ENCODE measurements around the gene CCL16.
A peak's percentile ranks its signal among the peaks of the same experiment; 100 is the strongest.
"Not testable (repeated sequence)": the region's sequence is repeated elsewhere in the genome, so short reads cannot be mapped to it uniquely, and the experiment has no call there.

Gene CCL16, protein sequence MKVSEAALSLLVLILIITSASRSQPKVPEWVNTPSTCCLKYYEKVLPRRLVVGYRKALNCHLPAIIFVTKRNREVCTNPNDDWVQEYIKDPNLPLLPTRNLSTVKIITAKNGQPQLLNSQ

DNA sequence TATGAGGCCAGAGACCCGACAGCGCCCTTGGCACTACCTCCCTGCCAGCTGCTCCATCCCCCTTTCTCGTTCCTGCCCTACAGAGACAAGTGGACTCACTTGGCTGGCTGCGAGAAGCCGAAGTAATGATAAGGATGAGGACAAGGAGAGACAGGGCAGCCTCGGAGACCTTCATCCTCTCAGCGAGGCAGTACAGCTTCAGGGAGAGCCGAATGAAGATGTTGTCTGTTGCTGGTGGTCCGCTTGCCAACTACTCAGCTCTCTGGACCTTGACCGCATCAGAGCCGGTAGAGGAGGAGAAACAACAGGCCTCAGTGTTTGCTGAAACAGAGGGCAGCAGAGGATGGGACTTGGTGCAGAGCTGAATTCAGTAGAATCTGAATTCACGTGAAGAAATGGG is at the start of gene CCL16:
Gene CCL16 (minus strand): TSS at position 252 of the 400 bp plus-strand sequence. CDS start 77 bp downstream, at position 175.
- no peak for DNase-seq (ENCODE audit: low spot score)

DNA sequence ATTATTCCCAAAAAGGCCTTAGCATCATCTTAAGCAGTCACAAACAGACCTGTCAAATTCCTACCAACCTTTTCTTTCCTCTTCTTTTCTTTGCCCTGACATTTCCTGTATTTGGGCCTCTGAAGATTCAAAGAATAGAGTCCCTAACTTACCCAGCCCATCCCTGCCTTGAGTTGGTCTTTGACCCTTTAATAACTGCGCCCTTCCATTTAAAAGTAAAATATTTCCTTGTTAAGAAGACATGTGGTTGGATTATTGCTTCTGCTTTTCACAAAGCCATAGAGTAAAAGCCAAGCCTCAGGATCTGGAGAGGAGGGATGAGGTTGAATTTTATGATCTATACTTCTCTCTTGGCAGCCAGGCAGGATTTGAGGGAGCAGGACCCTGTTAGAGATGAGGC is 49.7 kb upstream of the CCL16 start:
- no peak for DNase-seq (ENCODE audit: low spot score)

DNA sequence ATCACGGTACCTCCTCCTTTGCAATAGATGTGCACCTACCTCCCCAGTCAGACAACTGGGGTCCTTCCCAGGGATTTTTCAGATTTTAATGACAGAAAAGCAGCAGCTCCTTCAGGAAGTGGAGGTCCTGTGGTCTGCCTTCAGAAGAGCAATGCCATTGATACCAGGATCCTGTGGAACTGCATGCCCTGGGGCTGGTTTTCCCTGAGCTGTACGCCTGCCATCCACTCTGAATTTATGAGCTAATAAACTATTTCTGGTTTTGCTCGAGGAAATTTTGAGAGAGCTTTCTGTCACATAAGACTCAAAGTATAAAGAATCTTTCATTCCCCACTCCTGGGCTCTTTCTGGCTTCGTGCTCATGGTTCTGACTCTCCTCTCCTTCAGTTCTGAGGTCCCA is 46.5 kb upstream of the CCL16 start:
- no peak for DNase-seq (ENCODE audit: low spot score)

DNA sequence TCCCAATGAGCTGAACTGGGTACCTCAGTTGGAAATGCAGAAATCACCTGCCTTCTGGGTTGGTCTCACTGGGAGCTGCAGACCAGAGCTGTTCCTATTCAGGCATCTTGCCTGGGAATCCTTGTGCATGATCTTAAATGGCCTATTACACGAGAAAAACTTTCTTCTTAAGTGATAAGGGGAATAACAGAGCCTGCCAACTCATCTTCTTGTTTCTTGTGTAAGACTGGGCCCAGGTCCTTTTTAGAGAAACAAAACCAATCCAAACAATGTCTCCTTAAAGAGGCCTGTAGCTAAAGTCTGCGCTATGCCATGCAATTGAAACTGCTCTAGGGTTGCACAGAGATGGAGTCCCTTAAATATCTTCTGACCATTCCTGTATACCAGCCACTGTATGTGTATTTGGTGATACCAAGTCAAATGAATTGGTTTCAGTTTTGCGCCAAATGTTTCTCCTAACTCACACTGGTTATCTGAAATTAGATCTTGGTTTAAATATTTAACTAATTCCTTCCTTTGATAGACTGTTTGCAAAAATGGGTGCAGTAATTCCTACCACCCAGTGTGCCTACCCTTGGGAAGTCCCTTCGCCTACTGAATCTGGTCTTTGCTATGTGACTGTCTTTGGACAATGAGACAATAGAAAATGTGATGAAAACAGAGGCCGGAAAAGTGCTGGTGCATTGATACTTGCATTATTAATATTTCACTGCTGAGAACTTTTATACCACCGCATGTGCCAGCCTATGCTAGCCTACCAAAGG is 43.0 kb upstream of the CCL16 start:
- DNase-seq (ENCODE audit: low spot score) = no peak

DNA sequence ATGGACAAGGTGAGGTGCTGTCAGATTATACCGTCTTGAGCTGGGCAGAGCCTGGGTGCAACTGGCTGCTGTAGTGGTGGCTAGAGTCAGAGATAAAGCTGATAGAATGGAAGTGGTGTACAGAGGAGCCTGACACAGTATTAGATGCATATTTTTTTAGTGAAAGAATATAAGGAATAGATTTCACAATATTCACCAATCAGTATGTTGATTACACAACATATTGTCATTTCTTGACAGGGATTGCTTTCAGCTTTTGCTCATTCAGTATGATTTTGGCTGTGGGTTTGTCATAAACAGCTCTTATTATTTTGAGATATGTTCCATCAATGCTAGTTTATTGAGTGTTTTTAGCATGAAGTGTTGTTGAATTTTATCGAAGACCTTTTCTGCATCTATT is 38.1 kb upstream of the CCL16 start:
- DNase-seq (ENCODE audit: low spot score) = no peak

DNA sequence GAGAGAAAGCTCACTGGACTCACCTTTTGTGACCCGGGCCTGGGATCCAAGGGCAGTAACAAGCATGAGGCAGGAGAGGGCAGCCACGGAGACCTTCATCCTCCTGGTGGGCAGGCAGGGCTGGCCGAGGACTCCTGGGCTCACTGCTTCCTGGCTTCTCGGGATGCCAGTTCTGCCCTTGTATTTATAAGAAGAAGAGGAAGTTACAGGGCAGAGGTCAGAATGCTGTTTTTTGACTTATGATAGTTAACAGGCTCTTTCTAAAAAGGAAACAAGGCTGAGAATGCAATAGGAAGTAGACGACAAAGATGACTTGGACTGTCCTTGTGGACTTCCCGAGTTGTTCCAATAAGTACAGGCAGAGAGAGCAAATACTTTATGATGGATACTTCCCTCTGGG is 36.5 kb upstream of the CCL16 start, which contains the start of gene CCL23:
Gene CCL23 (minus strand): TSS at position 174 of the 400 bp plus-strand sequence. CDS start 75 bp downstream, at position 99.
- DNase-seq (ENCODE audit: low spot score) = no peak

DNA sequence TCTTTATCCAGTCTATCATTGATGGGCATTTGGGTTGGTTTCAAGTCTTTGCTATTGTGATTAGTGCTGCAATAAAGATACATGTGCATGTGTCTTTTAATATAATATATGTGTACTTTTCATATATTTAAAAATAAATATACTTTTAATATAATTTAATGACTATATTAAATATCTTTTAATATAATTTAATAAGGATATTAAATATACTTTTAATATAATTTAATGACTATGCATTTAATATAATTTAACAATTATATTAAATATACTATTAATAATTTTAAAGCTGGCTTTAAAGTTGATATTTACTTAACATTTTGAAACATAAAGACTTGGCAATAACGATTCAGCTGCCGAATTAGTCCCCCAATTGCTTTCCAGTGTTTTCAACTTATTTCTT is 35.3 kb upstream of the CCL16 start:
- no peak for DNase-seq (ENCODE audit: low spot score)

DNA sequence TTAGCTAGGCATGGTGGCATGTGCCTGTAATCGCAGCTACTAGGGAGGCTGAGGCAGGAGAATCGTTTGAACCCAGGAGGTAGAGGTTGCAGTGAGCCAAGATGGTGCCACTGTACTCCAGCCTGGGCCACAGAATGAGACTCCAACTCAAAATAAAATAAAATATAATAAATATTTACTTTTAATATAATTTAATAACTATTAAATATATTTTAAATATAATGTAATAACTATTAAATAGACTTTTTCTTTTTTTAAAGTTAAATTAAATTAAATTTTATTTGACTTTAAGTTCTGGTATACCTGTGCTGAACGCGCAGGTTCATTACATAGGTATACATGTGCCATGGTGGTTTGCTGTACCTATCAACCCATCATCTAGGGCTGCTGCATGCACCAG is 34.6 kb upstream of the CCL16 start:
- DNase-seq (ENCODE audit: low spot score) = not testable (repeated sequence)

DNA sequence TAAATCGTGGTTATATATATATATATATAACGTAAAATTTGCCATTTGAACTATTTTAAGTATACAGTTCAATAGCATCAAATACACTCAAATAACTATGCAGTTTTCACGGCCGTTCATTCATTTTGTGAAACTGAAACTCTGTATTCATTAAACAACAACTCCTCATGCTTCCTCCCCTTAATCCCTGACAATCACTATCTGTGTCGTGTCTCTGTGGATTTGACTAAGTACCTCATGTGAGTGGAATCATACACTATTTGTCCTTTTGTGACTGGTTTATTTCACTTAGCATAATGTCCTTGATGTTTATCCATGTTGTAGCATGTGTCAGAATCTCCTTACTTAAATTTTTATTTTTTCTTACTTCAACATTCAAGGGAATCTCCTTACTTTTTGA is 33.6 kb upstream of the CCL16 start:
- no peak for DNase-seq (ENCODE audit: low spot score)

DNA sequence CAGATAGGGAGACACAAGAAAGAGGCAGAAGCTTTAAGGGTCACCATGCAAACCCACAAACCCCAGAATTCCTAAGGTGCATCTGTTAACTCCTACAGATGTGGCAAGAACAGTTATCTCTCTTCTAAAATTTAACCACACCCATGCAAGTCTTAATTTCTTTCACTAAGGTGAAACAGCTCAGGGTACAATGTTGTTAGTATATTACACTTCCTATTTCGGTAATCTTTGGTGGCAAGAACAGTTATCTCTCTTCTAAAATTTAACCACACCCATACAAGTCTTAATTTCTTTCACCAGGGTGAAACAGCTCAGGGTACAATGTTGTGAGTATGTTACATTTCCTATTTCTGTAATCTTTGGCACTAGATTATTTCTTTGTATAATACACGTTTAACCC is 29.9 kb upstream of the CCL16 start:
- peak; percentile 5 for DNase-seq (ENCODE audit: low spot score)

DNA sequence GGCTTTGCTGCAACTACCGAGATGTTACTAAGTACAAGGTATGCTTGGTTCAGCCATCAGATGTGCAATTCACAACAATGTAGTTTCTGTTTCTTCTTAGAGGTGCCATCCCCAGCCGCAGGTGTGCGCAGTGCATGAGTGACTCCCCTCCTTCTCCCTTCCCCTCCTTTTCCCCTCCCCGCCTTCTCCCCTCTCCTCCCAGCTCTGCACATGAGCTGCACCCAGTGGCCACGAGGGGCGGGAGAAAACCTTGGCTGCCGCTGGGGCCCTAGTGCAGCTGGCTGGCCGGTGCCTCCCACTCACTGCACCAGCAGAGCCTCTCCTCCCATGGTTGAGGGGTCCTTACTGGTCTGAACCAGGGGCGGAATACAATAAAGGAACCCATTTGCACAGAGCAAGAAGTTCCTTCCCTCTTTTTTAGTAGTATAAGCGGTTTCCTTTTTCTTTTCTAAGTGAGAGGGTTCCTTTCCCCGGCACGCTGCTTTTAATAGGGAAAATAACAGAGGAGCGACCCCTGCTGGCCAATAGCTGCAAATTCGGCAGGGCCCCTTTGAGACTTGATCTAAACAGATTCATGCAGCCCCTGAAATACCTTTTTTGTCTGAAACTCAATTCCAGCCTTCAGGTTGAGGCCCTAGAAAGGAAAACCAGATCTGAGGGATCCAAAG is 27.8 kb upstream of the CCL16 start:
- DNase-seq (ENCODE audit: low spot score) = no peak

DNA sequence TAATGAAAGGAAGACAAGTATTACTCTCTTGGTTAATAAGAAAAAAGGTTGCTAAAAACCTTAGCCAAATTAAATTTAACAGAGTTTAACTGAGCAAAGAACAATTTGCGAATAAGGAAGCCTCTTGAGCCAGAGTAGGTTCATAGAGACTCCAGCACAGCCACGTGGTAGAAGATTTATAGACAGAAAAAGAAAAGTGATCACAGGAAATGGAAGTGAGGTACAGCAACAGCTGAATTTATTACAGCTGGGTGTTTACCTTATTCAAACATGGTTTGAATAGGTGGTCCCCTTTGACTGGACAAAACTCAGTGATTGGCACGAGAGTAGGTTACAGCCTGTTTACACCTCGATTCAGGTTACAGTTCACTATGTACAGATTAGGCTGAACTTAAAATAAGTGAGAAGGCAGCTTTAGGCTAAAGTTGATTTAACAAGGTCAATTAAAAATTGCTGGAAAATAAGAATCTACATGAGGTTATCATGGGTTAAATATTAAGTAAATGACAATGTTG is 23.4 kb upstream of the CCL16 start:
- DNase-seq (ENCODE audit: low spot score) = no peak

DNA sequence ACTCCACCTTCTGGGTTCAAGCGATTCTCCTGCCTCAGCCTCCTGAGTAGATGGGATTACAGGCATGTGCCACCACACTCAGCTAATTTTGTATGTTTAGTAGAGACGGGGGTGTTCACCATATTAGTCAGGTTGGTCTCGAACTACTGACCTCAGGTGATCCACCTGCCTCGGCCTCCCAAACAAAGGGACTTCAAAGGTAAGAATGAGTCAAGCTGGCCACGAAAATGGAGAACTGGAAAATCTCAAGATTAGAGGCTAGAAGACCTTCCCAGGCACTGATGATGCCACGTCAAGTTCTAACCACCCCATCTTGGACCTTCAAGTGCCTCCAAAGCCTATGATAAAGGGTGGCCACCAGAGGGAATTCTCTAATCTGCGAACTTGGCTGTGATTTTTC is 21.3 kb upstream of the CCL16 start:
- no peak for DNase-seq (ENCODE audit: low spot score)

DNA sequence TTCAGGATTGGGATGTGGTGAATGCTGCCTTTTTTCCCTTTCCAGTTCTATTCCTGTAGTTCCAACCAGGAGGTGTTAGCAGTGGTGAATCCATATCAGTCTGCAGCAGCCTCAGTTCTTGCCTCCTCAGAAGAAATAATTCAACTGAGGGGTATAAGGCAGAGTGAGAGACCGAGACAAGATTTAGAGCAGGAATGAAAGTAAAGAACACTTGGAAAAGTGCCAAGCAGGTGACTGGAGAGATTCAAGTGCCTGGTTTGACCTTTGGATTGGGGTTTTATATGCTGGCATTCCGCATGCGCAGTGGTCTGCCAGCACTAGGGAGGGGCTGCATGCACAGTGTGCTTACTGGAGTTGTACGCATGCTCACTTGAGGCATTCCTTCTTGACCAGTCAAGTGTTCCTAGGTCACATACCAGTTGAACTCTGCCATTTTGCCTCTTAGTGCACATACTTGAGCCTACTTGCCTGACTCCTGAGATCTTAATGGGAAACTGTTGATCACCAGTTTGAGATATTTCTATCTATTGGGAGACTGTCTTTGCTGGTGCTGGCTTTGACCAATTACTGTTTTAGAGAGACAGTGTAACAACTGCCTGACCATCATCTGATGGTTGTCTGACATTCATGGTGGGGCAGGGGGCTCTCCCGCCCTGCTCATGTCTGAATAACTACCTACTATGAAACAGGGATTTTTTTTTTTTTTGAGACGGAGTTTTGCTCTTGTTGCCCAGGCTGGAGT is 20.7 kb upstream of the CCL16 start:
- DNase-seq (ENCODE audit: low spot score) = no peak

DNA sequence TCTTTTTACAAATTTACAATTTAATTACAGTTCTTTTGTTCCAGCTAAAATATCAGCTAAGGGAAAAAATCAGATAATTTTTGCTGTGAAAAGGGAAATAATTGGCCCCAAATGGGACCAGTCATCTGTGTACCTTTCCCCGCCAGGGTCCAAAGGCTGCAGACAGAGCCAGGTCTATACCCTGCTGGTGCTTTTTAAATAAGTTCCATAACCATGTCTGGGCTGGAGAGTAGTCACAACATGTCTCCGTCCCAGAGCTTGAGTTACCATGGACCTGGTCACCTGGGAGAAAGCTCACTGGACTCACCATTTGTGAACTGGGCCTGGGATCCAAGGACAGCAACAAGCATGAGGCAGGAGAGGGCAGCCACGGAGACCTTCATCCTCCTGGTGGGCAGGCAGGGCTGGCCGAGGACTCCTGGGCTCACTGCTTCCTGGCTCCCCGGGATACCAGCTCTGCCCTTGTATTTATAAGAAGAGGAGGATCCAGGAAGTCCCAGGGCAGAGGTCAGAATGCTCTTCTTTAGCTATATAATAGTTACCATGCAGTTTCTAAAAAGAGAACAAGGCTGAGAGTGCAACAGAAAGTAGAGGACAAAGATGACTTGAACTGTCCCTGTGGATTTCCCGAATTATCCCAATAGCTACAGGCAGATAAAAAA is 19.9 kb upstream of the CCL16 start, which contains the start of gene CCL15:
Gene CCL15 (minus strand): TSS at position 444 of the 662 bp plus-strand sequence. CDS start 61 bp downstream, at position 383.
- no peak for DNase-seq (ENCODE audit: low spot score)

DNA sequence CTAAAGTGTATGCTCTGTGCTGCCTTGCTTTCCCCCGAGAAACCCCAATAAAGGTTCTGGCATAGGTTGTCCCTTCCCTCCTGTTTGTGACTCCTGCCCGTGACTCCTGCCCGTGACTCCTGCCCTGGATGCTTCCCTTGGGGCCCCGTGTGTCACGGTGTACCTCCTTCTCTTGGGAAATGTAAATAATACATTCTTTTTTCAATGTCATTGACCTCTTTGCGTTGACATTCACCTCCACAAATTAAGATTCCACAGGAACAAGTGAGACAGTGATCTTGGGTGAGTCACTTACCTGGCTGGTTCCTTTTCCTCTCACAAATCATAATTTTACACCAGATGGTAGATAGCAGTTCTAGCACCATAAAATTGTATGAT is 19.4 kb upstream of the CCL16 start:
- DNase-seq (ENCODE audit: low spot score) = no peak

DNA sequence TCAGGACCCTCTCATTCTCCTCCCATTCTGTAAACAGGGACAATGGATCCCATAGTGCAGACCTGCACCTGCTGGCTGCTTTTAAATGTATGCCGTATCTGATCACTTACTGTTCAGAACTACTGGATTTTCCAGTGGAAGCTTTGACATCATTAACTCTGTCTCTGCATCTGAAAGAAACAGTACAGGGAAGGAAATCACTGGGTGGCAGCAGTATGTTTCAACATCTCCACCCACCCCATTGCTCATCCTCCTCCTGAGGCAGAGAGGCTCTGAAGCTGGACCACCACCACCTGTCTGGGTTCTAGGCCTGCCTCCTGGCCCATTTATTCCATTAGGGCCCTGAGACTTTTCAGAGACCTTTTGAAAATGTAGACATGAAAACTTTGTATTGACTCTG is 17.5 kb upstream of the CCL16 start:
- DNase-seq (ENCODE audit: low spot score) = no peak

DNA sequence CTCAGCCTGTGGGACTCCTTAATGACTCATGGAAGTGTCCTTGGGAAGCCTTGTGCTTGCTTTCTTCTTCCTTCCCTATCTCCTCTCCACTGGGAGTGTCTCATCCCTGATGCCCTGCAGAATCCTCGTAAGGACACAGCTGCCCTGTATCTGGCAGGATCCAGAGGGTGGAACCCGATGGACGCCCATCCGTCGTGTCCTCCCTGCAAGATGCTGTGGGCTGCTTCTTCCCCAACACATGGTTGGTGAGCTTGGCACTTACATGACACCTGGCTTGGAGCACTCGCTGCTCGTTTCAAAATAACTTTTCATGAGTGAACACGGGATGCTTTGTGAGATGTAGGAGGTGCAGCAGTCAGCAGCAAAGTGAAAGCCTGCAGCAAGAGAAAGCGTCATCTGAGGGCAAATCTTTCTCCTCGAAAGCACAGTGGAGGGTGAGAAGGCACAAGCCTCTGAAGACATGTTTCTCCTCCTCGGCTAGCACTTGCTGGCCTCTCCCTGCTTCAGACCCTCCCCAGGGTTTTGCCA is 16.8 kb upstream of the CCL16 start:
- no peak for DNase-seq (ENCODE audit: low spot score)

DNA sequence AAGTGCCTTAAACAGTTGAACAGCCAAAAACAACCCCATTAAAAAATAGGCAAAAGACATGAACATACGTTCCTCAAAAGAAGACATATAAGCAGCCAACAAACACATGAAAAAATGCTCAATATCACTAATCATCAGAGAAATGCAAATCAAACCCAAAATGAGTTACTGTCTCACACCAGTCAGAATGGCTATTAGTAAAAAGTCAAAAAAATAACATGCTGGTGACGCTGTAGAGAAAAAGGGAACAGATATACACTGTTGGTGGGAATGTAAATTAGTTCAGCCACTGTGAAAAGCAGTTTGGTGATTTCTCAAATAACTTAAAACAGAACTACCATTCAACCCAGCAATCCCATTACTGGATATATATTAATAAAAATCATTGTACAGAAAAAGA is 14.0 kb upstream of the CCL16 start:
- DNase-seq (ENCODE audit: low spot score) = not testable (repeated sequence)

DNA sequence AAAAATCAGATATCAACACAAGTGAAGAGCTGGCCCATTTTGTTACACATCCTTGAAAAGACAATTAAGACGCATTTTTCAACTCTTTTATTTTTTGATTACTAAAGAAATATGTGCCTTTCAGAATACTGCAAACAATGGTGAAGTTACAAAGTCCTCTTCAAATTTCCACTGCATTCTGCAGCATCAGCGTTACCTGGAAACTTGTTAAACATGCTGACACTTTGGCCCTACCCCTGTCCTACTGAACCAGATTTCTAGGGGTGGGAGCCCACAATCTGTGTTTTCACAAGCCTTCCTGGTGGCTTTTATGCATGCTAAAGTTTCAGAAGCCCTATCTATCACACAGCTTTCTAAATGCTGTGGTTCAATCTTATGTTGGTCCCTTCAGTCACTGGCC is 9.8 kb upstream of the CCL16 start:
- no peak for DNase-seq (ENCODE audit: low spot score)

DNA sequence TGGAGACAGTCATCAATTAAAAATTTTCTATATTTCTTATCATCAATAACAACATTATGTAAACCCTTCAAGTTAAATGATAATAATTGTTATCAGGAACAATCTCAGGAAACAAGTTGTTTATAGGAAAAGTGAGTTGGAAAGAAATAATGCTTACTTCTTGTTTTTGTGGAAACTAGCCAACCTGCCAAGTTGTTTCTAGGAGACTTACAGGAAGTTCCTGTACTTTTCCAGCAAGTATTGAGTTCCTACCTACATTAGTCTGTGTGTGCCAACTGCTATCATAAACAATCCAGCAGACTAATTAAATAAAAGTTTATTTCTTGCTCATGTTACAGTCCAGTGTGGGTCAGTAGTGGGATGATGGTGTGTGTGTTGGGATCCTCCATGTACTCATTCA is 6.9 kb upstream of the CCL16 start:
- no peak for DNase-seq (ENCODE audit: low spot score)

DNA sequence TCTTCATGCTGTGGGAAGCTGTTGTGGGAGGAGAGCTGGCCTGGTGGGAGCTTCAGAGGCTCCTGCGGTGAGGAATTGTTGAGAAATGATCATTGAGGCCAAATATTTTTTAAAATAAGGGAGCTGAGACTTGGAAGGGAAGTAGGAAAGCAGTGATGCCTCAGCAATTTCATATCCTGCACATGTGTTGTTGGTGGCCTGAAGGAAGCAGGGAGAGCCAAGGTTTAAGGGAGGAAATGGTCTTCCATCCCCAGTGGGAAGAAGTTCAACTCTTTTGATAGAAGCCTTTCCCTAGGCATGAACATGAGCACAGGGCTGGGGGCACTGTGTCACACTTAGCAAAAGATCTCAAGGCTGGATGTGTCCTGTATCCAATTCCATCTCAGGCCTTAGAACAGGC is 5.3 kb upstream of the CCL16 start, which contains the start of gene CCL14:
Gene CCL14 (minus strand): TSS at position 87 of the 400 bp plus-strand sequence. CDS start 80 bp downstream, at position 7.
- DNase-seq (ENCODE audit: low spot score) = no peak
